Stimulated activated CD8-positive, alpha-beta memory T cell treated with anti-CD3 and anti-CD28 coated beads, Interleukin-12 subunit alpha, Interleukin-12 subunit beta, amount 100 ng/mL, for 24 hours (primary cell): Measurements from ENCODE around the gene ABCA2.

Experiments used
- DNase-seq: peaks from one replicate; pipeline ENCODE4 v3.0.0-alpha.2; 2020; ENCODE audit errors: extremely low read depth

ABCA2 gene

GRCh38 chr9:136980669-136981478 lies 47.2 kb downstream of the ABCA2 start:
- no peak for DNase-seq

DNA sequence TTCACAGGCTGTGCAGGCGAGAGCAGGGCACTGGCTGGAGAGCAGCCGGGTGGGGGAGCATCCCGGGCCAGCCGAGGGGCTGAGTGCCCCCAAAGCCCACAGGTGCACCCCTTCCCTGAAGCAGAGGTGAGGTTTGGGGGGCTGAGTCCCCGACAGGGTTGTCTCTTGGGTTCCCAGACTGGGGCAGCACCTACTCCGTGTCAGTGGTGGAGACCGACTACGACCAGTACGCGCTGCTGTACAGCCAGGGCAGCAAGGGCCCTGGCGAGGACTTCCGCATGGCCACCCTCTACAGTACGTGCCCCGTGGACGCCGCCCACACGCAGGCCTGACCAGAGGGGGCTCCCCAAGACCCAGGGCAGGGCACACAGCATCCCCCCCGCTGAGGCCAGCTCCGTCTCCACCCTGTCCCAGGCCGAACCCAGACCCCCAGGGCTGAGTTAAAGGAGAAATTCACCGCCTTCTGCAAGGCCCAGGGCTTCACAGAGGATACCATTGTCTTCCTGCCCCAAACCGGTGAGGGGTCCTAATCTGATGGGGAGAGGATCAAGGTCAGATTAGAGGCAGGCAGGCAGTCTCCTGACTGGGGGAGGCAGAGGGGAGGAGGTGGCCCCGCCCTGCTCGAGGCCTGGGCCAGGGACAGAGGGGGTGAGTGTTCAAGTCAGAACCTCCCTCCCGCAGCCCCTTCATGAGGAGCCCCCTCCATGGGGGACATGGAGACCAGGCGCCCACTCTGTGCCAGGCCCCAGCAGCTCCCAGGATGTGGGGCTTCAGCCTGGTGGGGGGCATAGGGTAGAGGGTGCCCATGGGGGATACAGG lies 48.1 kb downstream of the ABCA2 start:
- DNase-seq = no peak

DNA sequence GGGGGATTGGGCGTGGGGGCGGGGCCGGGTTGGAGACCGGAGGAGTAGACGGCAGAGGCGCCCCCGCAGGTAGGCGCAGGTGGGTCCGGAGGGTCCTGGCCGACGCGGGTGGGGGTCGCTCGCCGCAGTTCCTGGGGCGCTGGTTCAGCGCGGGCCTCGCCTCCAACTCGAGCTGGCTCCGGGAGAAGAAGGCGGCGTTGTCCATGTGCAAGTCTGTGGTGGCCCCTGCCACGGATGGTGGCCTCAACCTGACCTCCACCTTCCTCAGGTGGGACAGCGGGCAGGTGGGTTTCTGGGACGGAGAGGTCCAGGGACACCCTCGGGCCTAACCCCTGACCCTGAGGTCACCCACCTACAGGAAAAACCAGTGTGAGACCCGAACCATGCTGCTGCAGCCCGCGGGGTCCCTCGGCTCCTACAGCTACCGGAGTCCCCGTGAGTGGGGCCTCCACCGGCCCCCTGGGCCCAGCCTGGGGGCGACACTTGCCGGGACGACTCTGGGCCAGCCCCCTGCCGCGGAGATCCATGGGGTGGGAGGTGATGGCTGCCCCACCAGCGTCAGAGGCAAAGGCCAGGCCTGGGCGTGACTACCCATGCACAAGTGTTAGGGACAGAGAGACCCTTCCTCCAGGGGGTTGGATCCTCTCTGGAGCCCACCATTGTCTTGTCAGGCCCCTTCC lies 49.0 kb downstream of the ABCA2 start:
- no peak for DNase-seq

DNA sequence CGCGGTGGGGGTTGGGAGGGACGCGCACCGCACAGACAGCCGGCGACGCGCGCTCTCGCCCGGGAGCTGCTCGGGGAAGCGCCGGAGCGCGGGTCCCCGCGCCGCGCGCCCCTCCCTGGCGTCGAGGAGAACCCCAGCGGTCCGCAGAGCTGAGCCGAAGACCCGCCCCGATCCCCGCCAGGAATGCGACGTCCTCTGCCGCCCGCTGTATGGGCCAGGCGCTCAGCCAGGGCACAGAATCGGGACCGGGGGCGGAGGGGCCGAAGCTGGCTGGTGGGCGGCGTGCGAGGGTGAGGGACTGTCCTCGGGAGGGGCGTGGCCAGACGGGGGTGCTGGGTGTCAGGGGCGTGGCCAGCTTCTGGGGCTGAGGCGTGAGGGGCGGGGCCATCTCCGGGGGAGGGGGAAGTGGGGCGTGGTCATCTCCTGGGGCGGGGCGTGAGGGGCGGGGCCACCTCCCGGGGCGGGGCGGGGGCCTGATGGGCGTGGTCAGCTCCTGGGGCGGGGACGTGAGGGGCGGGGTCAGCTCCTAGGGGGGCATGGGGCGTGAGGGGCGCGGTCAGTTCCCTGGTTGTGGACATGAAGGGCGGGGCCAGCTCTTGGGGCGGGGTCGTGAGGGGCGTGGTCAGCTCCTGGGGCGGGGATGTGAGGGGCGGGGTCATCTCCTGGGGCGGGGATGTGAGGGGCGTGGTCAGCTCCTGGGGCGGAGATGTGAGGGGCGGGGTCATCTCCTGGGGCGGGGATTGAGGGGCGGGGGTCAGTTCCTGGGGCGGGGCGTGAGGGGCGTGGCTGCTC lies 49.8 kb downstream of the ABCA2 start:
- DNase-seq = peak; percentile 39

GRCh38 chr9:136977649-136978072 lies 50.4 kb downstream of the ABCA2 start:
- no peak for DNase-seq

GRCh38 chr9:136977223-136977622 lies 50.8 kb downstream of the ABCA2 start, which contains the start of gene PTGDS:
TSS of gene PTGDS (plus strand) at chr9:136977504. CDS start at chr9:136977579, 75 bp downstream.
- no peak for DNase-seq

DNA sequence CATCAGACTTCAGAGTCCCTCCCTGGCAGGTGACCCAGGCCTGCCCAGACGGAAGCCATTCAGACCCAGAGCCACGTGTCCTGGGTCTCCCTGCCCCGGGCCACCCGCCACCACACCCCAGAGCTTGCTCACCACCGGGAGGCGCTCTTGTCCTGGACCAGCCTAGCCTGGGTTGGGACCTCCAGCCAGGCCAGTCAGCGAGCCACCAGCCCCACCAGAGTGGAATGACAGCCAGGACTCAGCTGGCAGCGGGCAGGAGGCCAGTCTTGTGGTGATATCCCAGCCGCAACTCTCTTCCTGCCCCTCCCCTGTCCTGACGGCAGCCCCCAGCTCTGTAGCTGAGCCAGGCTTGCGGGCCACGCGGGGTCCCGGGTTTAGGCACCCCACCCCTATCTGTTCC lies 52.4 kb downstream of the ABCA2 start:
- no peak for DNase-seq

DNA sequence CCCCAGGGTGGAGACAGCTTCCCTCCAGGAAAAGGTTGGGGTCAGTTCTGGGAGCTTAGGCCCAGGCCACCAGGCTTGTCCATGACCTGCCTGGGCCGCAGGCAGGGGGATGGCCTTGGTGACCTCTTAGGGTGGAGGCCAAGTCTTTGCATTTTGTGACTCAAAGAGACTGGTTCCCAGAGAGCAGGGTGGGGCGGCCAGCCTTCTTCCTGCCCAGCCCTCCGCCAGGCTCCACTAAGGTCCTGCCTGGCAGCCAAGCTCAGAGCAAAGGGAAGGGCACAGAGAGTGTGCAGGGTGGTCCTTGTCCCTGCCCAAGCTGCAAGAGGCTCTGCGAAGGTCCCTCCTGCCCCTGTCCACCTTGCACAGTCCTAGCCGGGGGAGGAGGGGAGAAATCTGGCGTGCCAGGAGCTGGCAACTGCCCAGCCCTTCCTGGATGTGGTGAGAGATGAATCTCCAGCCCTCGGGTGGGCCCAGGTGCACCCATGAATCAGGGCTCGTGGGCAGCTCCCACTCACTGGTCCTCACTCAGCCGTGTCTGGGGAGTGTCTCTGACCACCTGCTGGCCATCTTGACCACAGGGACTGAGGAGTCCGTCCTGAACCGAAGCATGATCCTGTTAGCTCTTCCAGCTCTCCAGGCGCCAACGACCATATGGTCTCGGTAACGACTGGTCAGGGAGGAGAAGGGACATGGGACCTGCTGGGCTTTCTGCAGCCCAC lies 53.1 kb downstream of the ABCA2 start:
- DNase-seq = no peak

DNA sequence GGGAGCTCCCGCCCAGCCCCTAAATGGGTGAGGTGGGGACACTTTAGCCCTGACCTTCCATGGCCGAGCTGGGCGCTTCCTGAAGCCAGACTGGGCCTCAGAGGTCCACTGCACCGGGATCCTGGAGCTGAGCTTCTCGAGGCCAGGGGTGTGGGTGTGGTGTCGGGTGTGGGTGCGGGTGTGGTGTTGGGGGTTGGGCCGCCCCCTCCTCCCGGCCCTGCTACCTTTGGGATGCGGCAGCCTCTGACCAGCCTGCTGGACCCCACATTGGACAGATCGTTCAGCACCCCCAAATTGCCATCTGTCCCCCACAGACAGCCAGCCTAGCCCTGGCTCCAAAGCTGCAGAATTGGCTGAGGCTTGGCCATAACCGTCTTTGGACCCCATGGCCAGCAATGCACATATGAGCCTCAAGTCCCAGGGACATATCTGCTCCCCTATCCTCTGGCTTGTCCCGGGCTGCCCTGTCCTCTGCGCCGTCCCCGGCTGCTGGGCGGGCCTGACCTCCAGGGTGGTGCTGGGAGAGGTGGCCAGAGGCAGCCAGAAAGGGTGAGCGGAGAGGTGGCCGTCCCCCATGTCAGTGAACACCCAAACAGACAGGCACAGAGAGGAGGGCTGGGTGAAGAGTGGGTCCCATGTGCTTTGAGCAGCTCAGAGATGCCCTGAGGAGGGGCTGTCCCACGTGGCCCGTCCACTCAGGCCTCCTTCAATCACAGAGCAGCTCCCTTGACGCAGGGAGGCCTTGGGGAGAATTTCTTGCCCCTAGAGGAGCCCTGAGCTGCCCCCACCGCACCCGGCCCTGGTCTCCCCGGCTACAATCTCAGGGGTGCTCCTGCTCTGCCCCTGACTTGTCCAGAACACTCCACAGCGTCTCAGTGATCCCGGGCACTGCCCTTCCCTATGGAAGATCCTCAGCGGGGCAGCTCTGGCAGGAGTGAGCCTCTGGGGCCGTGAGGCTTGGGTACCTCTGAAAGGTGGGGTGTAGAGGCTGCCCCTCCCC lies 54.1 kb downstream of the ABCA2 start:
- no peak for DNase-seq

DNA sequence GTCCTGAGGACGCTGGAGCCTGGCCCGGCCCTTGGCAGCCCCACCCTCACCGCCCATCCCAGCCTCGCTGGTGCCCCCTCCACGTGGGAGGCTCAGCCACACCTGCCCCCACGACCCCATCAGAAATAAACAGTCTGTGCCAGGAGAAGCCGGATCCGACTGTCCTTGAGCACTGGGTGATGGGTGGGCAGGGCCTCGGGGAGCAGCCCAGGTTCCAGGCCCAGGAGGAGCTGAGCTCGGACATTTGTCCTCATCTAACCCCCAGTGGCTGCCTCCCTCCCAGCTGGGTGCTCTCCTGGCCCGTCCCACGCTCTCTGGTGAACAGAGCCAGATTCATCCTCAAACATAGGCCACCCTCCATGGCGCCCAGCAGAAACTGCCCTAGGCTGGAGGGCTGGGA lies 55.3 kb downstream of the ABCA2 start:
- no peak for DNase-seq

DNA sequence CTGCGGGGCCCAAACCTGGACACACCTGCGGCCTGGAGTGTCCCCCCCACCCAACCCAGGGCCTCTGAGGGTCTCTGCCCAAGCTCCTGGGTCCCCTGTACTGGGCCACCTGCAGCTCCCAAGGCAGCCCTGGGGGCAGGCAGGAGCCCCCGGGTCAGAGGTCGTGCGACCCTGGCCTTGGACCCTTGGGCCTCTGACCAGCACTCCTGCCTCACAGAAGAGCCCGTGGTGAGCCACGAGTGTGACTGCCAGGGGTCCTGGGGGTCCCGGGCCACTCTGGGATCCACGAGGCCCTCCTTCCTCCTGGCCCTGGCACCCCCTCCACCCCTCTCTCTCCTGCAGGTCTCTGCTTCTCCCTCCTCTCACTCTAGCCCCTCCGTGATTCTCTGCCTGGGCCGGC lies 55.7 kb downstream of the ABCA2 start:
- no peak for DNase-seq

- DNase-seq = no peak
These were observed 56.3 kb downstream of the ABCA2 start for GRCh38 chr9:136971746-136972145.

DNA sequence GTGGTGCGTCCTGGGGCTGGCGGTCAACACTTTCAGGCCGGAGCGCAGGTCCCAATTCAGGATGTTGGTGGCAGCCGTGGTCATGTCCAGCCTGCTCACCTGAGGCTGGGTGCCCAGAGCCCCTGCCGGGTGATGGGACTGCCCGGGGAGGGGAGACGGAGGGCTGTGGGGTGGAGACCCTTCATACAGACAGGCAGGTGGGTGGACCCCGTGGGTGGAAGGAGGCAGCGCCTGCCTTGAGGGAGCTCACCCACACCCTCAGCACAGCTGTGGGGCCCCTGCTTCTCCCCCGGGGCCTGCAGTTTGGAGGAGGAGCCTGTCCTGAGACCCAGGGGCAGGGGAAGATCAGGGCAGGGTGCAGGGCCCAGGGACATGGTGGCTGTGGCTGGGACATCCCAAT lies 57.7 kb downstream of the ABCA2 start:
- no peak for DNase-seq

GRCh38 chr9:136969774-136970173 lies 58.3 kb downstream of the ABCA2 start:
- no peak for DNase-seq

- no peak for DNase-seq
These were observed 58.9 kb downstream of the ABCA2 start for GRCh38 chr9:136969150-136969549.

DNA sequence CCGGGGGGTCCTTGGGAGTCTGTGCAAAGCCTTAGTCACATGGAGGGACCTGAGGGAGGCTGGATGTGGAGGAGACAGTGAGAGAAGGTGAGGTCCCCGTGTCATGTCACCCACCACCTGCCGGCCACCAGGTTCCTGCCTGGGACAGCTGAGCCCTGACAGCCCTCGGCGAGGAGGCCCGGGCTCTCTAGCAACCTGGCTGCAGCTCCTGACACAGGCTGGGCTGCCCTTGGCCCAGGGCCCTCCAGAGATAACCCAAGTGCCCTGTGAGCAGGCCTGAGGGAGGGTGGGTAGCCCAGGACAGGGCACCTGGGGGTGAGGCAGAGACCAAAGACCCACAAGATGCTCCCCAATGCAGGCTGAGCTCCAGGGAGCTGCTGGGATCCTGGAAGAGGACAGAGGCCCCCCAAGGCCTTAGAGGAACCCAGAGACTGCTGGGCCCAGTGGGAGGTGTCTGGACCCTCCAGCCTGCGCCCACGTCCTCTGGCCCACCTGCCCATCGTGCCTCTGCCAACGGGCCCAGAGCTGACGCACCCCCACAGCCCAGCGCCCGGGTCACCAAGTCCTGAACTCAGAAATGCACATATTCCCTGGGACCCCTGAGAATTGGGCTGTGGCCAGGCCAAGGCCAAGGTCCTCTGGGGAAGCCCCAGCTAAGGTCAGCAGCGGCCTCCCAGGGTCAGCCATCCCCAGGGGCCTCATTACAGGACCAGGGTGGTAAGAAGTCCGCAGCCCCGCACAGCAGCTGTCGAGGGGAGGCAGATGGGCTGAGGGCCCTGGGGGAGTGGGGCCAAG lies 59.5 kb downstream of the ABCA2 start:
- DNase-seq = no peak

GRCh38 chr9:136965771-136966484 lies 62.1 kb downstream of the ABCA2 start:
- no peak for DNase-seq

GRCh38 chr9:136964833-136965422 lies 63.1 kb downstream of the ABCA2 start:
- DNase-seq = no peak
